ENCODE data around the gene C3orf18. TPM values are rescaled to one million over a fixed set of nuclear protein-coding genes. Genes with fewer than 3 reads are reported as not detected.
"Not testable (repeated sequence)": the region's sequence is repeated elsewhere in the genome, so short reads cannot be mapped to it uniquely, and the experiment has no call there.

Gene C3orf18
- total RNA-seq, 4 donors from 2014 or later = 12.6 to 27.4 (median 15.4) TPM

GRCh38 chr3:50517721-50518206 is 49.8 kb downstream of the C3orf18 start:
- in situ Hi-C loops (cut with MboI; ENCODE audit: low sequenced_read_pairs in 4 of 4) (no loop called here), intact Hi-C loops (cut with DNase I; ENCODE audit: low total_unique reads) (loop anchor here (2.0 kb wide), 2 partner anchors 25 to 95 kb away; no protein-coding TSS in a partner anchor)
- TF ChIP-seq CTCF (IDR thresholded peaks at IDR 0.05 in 4 of 5, conservative IDR thresholded peaks at IDR 0.05 in 1 of 5) (no peak), POLR2A (IDR thresholded peaks at IDR 0.05) (no peak)
- Histone ChIP-seq H3K27me3 (no peaks in the 10 kb centered on the region), H3K9me3 (no peaks in the 10 kb centered on the region), H3K36me3 (no peaks in the 10 kb centered on the region), H3K4me3 (no peak overlapping the region), H3K4me1 (peaks cover 0 to 12% of the 10 kb centered on the region in 2 donors), H3K27ac (no peak overlapping the region)
- no peak for ATAC-seq
- no peak for DNase-seq

- no peaks in the 10 kb centered on the region for H3K27me3 ChIP-seq
- ATAC-seq (no peak), DNase-seq (no peak)
- in situ Hi-C loops (cut with MboI; ENCODE audit: low sequenced_read_pairs in 4 of 4) = no loop called here
- peak overlapping the region; percentile 48 to 70 (median 60) for H3K27ac ChIP-seq
- TF ChIP-seq CTCF (IDR thresholded peaks at IDR 0.05 in 4 of 5, conservative IDR thresholded peaks at IDR 0.05 in 1 of 5) (no peak), POLR2A (IDR thresholded peaks at IDR 0.05) (no peak)
- intact Hi-C loops (cut with DNase I; ENCODE audit: low total_unique reads) = no loop called here
- H3K4me1 ChIP-seq = peaks cover 0 to 12% of the 10 kb centered on the region in 2 donors
- no peaks in the 10 kb centered on the region for H3K36me3 ChIP-seq
- no peaks in the 10 kb centered on the region for H3K9me3 ChIP-seq
- no peak overlapping the region for H3K4me3 ChIP-seq
Measured at GRCh38 chr3:50516440-50516871, 51.1 kb downstream of the C3orf18 start.

- ATAC-seq = peak in 1 of 2 donors; percentile 19
- Histone ChIP-seq H3K9me3 (no peaks in the 10 kb centered on the region), H3K27ac (peak overlapping the region; percentile 48 to 70 (median 60)), H3K36me3 (no peaks in the 10 kb centered on the region), H3K4me3 (peak overlapping the region in 3 of 4 donors; percentile 2 to 24 (median 23)), H3K4me1 (peaks cover 0 to 12% of the 10 kb centered on the region in 2 donors), H3K27me3 (no peaks in the 10 kb centered on the region)
- peak; percentile 11 to 22 for DNase-seq
- TF ChIP-seq CTCF (IDR thresholded peaks at IDR 0.05 in 4 of 5, conservative IDR thresholded peaks at IDR 0.05 in 1 of 5) = no peak
- no peak for TF ChIP-seq POLR2A (IDR thresholded peaks at IDR 0.05)
- in situ Hi-C loops (cut with MboI; ENCODE audit: low sequenced_read_pairs in 4 of 4) = no loop called here
- intact Hi-C loops (cut with DNase I; ENCODE audit: low total_unique reads) = no loop called here
Measured at GRCh38 chr3:50515565-50516439, 51.7 kb downstream of the C3orf18 start.

GRCh38 chr3:50512908-50513307 is 54.6 kb downstream of the C3orf18 start:
- H3K9me3 ChIP-seq; intact Hi-C loops (cut with DNase I; ENCODE audit: low total_unique reads); H3K4me1 ChIP-seq; H3K4me3 ChIP-seq; H3K36me3 ChIP-seq; in situ Hi-C loops (cut with MboI; ENCODE audit: low sequenced_read_pairs in 4 of 4); H3K27me3 ChIP-seq; H3K27ac ChIP-seq; ATAC-seq; DNase-seq: not testable (repeated sequence)

- no peak for TF ChIP-seq CTCF (IDR thresholded peaks at IDR 0.05 in 4 of 5, conservative IDR thresholded peaks at IDR 0.05 in 1 of 5)
- no peak for TF ChIP-seq POLR2A (IDR thresholded peaks at IDR 0.05)
- Histone ChIP-seq H3K4me3 (no peak overlapping the region), H3K27ac (no peak overlapping the region), H3K36me3 (no peaks in the 10 kb centered on the region), H3K9me3 (no peaks in the 10 kb centered on the region), H3K27me3 (no peaks in the 10 kb centered on the region), H3K4me1 (peaks cover 0 to 6% of the 10 kb centered on the region in 2 donors)
- in situ Hi-C loops (cut with MboI; ENCODE audit: low sequenced_read_pairs in 4 of 4) (no loop called here), intact Hi-C loops (cut with DNase I; ENCODE audit: low total_unique reads) (no loop called here)
- ATAC-seq (no peak), DNase-seq (no peak)
Measured at GRCh38 chr3:50512131-50512530, 55.4 kb downstream of the C3orf18 start.
